Stimulated activated CD8-positive, alpha-beta memory T cell treated with anti-CD3 and anti-CD28 coated beads, Interleukin-15, amount 100 ng/mL, for 4 hours (primary cell): ENCODE measurements around the gene FBXO4.
"Not testable (repeated sequence)": the region's sequence is repeated elsewhere in the genome, so short reads cannot be mapped to it uniquely, and the experiment has no call there.

Experiments used
- DNase-seq, 2 donors: peaks; one replicate each; pipeline ENCODE4 v3.0.0-alpha.2; 2020; ENCODE audit warnings: low read depth in 2 of 2

The FBXO4 gene

GRCh38 chr5:41982858-41983257, 57.8 kb downstream of the FBXO4 start:
- DNase-seq = not testable (repeated sequence)

DNA sequence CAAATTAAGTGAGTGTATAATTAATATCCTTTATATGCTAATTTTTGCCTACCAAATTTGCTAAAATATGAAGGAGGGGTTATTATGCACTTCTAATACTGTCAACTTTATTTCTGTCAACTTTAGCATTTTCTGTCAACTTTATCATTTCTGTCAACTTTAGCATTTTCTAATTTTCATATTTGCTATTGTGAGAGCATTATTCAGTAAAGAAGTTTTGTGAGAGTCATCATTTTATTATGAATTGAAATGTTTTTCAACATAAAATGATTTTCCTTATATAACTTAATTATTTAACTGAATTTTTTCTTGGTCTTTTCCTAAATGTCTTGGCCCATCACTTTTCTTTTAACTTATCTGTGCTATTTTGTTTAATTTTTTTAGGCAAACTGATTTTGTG, 58.2 kb downstream of the FBXO4 start:
- DNase-seq = no peak

DNA sequence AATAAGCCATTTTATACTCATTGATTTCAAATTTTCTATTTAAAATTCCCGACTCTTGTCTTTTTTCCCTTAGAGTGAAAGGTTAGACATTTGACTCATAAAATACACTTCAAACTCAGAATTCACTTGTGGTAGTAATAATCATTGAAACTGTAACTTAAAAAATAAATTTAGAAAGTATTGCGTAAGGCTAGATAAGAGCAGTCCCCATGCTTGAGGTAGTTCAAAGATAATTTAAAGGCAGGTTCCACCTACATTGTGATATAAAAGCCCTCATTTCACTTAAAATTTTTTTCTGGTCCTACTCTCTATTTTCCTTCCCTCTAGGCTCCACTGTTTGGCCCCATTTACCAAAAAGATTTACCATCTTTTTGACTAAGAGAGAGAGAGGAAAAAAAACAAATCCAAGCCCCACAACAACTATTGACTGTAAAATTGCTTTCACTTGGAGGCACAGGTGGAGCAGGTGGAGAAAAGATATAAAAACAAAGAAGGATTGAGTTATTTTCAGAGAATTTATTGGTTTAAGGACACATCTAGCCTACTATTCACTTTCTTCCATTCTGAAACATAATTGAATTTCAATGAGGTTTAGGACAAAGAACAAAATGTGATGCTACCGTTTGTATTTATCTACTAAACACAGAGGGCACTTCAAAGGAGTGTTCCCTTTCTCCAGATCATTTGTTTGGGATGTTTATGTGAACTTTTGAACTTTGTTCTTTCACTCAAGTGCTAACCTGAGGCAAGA, 61.0 kb downstream of the FBXO4 start:
- no peak for DNase-seq
